Pancreas (tissue), 10 donors: Measurements from ENCODE around the gene RPL13. TPM values are rescaled to one million over a fixed set of nuclear protein-coding genes. Genes with fewer than 3 reads are reported as not detected.

ENCODE experiments used
- ATAC-seq, 4 donors: fragments of 200-7000 bp; cut with Tn5 transposase; one replicate each; pipeline versions ENCODE4 v1.8.0 to v1.9.1; 2020; ENCODE audit warnings: mild to moderate bottlenecking in 4 of 4, moderate library complexity in 4 of 4
- DNase-seq, 6 donors: peaks; one replicate each; pipeline ENCODE4 v3.0.0-alpha.2; 2020
- FAIRE-seq: peaks from 2 replicates; lab custom pipeline; 2012; peaks lifted over from hg19 to GRCh38; lab: Jason Lieb, UNC
- H3K27ac ChIP-seq, 4 donors: fragments of 200-600 bp; sonication (generic); 1 replicate in 3 of 4; 2 replicates in 1 of 4; pipeline versions ENCODE4 v1.5.0 to v1.8.0; 2020
- H3K27me3 ChIP-seq, 4 donors: fragments of 200-600 bp; one replicate each; pipeline ENCODE4 v1.8.0; 2021
- H3K36me3 ChIP-seq, 3 donors: fragments of 200-600 bp; sonication (generic) in 1 of 3; one replicate each; pipeline versions ENCODE4 v1.5.0 to v1.8.0; 2020 to 2021
- H3K4me1 ChIP-seq, 3 donors: fragments of 200-600 bp; one replicate each; pipeline ENCODE4 v1.8.0; 2021
- H3K4me3 ChIP-seq, 4 donors: fragments of 200-600 bp; sonication (generic) in 2 of 4; one replicate each; pipeline versions ENCODE4 v1.5.0 to v1.8.0; 2020 to 2021
- H3K9me3 ChIP-seq, 4 donors: fragments of 200-600 bp; one replicate each; pipeline ENCODE4 v1.8.0; 2021
- WGBS, 2 donors: extraction: QIAGEN DNeasy Blood & Tissue Kit; methylation state at CpG; one replicate each; pipeline ENCODE4 v1.1.7; 2013; 5-methylcytosine and 5-hydroxymethylcytosine counted together
- intact Hi-C, 3 donors: fragments of 100-400 bp; cut with DNase I; formaldehyde crosslinking; loops; one replicate each; pipeline versions ENCODE4 v1.11.1 to v1.14.2; 2022
- polyA plus RNA-seq, 2 donors: library from polyadenylated mRNA; stranded (reverse); fragments of 200-250 nt; gene quantifications; one replicate each; pipeline ENCODE4 v1.2.3, GENCODE V29; 2013
- total RNA-seq, 6 donors: library from RNA; stranded (reverse); fragmentation: NEBNext Ultra II Directional in 4 of 6; extraction: Animal tissue kit (Norgen Biotek cat#: 25700) in 4 of 6; gene quantifications; one replicate each; pipeline versions ENCODE4 v1.2.1 to v1.2.4, GENCODE V29; 2021 to 2023
- TF ChIP-seq, protein P1 (sequence below), 4 donors: fragments of 200-600 bp; sonication (generic) in 3 of 4; IDR thresholded peaks; one replicate each; pipeline versions ENCODE4 v1.5.0 to v1.8.0; 2021; ENCODE audit warnings: antibody characterized with exemption in 4 of 4
- donor health status: healthy with polysubstance abuse.
- donor health status: DM: no; HTN: no; CAD: no; lungs with moderate emphysema.
- donor health status: DM: no; HTN: no; CAD: no.
- donor health status: control.
- donor health status: control.
- donor health status: Bipolar disorder and iron deficiency.
- donor health status: DM: yes; HTN: yes; CAD: no.
- donor health status: DM: no; HTN: no; CAD: no.
- donor health status: DM: no; HTN: no; CAD: no.
- donor health status: DM: yes; HTN: yes; CAD: no.

RPL13 gene
- total and polyA plus RNA-seq, 8 donors = 1,297 to 6,500 (median 2,093) TPM

DNA sequence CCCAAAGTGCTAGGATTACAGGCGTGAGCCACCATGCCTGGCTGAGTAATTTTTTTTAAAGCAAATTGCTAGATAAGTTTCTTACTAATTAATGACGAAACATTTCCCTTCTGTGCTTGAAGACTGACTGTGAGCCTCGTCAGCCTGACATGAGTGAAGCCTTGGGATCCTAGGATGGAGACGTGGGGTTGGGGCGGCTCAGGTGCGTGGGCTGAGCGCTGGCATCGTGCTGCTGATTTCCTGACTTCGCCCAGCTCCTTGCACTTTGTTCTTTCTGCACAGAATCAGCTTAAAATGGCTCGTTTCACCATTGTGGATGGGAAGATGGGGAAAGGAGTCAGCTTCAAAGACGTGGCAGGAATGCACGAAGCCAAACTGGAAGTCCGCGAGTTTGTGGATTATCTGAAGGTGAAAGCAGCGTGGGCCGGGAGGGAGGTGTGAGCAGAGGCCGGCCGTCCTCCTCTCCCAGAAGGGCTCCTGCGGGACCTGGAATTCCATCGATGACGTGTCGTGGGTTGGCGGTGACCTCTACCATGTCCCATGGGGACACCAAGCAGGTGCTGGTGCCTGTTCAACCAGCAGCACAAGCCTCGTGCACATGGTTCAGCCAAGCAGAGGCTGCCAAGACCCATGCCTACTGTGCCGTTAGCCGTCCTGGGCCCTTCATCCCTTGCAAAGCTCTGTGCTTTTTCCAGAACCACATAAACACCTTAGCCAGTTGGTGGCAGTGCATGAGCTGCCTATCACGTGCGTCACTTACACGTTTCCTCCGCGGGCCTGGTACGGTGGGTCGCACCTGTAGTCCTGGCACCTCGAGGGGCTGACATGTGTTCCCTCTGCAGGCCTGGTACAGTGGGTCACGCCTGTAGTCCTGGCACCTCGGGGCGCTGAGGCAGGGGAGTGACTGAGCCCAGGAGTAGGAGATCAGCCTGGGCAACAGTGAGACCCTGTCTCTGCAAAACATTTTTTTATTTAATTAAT is 29.8 kb upstream of the RPL13 start:
- H3K27me3 ChIP-seq = no peaks in the 10 kb centered on the region
- peaks cover 0 to 69% (median 24%) of the 10 kb centered on the region in 3 donors for H3K36me3 ChIP-seq
- no peak for ATAC-seq
- FAIRE-seq = no peak
- no peaks in the 10 kb centered on the region for H3K4me1 ChIP-seq
- TF ChIP-seq, protein P1, sequence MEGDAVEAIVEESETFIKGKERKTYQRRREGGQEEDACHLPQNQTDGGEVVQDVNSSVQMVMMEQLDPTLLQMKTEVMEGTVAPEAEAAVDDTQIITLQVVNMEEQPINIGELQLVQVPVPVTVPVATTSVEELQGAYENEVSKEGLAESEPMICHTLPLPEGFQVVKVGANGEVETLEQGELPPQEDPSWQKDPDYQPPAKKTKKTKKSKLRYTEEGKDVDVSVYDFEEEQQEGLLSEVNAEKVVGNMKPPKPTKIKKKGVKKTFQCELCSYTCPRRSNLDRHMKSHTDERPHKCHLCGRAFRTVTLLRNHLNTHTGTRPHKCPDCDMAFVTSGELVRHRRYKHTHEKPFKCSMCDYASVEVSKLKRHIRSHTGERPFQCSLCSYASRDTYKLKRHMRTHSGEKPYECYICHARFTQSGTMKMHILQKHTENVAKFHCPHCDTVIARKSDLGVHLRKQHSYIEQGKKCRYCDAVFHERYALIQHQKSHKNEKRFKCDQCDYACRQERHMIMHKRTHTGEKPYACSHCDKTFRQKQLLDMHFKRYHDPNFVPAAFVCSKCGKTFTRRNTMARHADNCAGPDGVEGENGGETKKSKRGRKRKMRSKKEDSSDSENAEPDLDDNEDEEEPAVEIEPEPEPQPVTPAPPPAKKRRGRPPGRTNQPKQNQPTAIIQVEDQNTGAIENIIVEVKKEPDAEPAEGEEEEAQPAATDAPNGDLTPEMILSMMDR (IDR thresholded peaks at IDR 0.05) = no peak
- 93 to 96% methylated on average over 37 of the region's 37 CpGs for WGBS, 2 donors
- H3K27ac ChIP-seq = no peak overlapping the region
- no peak overlapping the region for H3K4me3 ChIP-seq
- no peak for DNase-seq
- intact Hi-C loops = no loop called here
- no peaks in the 10 kb centered on the region for H3K9me3 ChIP-seq

DNA sequence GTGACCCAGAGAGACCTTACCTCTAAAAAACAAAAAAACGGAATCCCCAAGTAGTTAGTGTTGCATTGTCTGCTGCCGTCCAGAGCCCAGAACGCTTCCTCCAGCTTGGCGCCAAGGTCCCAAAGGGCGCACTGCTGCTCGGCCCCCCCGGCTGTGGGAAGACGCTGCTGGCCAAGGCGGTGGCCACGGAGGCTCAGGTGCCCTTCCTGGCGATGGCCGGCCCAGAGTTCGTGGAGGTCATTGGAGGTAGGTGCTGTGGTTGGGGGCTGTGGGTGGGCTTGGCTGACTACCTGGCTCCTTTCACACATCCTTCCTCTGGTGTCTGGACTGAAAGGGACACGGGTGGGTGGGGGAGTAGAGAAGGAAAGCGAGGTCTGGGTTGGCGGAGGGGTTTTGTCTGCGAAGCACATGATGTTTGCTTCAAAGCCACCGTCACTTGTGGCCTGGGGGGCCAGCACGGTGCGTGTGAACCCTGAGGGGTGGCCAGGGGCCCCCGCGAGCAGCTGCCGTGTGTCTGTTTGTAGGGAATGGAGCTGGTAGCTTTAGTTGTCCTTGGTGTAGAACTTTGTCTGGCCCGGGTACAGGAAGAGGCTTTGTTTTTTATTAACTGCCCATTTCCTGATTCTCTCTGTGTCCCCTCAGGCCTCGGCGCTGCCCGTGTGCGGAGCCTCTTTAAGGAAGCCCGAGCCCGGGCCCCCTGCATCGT is 28.5 kb upstream of the RPL13 start:
- FAIRE-seq = no peak
- TF ChIP-seq, protein P1 (IDR thresholded peaks at IDR 0.05) = no peak

DNA sequence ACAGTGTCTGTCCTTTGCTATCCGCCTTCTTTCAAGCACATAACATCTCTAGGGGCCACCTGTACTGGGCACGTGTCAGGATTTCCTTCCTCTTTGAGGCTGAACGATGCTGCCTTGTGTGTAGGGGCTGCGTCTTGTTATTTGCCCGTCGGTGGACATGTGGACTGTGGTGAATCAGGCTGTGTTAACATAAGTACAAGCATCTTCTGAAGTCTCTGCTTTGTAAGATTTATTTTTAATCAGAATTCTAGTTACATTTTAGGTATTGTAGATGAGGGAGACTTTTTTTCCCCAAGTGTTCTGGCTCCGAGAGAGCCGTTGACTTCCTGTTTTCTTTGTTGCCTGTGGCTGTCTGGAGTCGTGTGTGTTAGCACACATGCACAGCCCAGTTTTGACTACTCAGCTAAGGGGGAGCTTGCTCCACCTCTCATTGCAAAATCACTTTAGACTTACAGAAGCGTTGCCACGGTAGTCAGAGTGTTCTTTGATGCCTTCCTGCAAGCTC is 26.2 kb upstream of the RPL13 start:
- Histone ChIP-seq H3K9me3 (no peaks in the 10 kb centered on the region), H3K27ac (peak overlapping the region in 2 of 4 donors; percentile 17 to 23), H3K27me3 (no peaks in the 10 kb centered on the region), H3K4me1 (no peaks in the 10 kb centered on the region), H3K36me3 (peaks cover 0 to 64% (median 11%) of the 10 kb centered on the region in 3 donors), H3K4me3 (no peak overlapping the region)
- FAIRE-seq (no peak), DNase-seq (no peak), ATAC-seq (peak in 3 of 4 donors; percentile 41 to 78 (median 76))
- 73 to 75% methylated on average over 11 of the region's 11 CpGs for WGBS, 2 donors
- intact Hi-C loops = no loop called here
- TF ChIP-seq, protein P1 (IDR thresholded peaks at IDR 0.05) = no peak

More for the DNA sequence above, 28.5 kb upstream of the RPL13 start:
- intact Hi-C loops = no loop called here
- WGBS, 2 donors = 91 to 92% methylated on average over 31 of the region's 31 CpGs
- Histone ChIP-seq H3K9me3 (no peaks in the 10 kb centered on the region), H3K27me3 (no peaks in the 10 kb centered on the region), H3K27ac (no peak overlapping the region), H3K4me3 (no peak overlapping the region), H3K36me3 (peaks cover 0 to 64% (median 18%) of the 10 kb centered on the region in 3 donors), H3K4me1 (no peaks in the 10 kb centered on the region)
- DNase-seq (no peak), ATAC-seq (no peak)

DNA sequence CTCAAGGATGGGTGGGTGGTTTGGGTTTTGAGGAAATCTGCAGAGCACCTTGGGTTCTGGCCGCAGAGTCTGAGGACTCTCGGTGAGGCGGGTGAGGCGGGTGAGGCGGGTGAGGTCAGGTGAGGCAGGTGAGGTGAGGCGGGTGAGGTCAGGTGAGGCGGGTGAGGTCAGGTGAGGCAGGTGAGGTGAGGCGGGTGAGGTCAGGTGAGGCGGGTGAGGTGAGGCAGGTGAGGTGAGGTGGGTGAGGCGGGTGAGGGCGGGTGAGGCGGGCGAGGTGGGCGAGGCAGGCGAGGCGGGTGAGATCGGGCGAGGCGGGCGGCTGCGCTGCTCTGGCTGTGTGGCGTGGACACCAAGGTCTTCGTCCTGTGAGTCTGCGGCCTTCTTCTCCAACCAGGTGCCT is 24.1 kb upstream of the RPL13 start:
- DNase-seq = no peak
- no peaks in the 10 kb centered on the region for H3K27me3 ChIP-seq
- peaks cover 0 to 48% (median 10%) of the 10 kb centered on the region in 3 donors for H3K36me3 ChIP-seq
- intact Hi-C loops = no loop called here
- no peak overlapping the region for H3K4me3 ChIP-seq
- H3K4me1 ChIP-seq = no peaks in the 10 kb centered on the region
- WGBS, 2 donors = 93 to 96% methylated on average over 13 to 16 of the region's 24 CpGs
- peak in 1 of 4 donors; percentile 11 for ATAC-seq
- H3K9me3 ChIP-seq = no peaks in the 10 kb centered on the region
- no peak for FAIRE-seq
- H3K27ac ChIP-seq = no peak overlapping the region
- TF ChIP-seq, protein P1 (IDR thresholded peaks at IDR 0.05) = no peak
